ENCODE results near the gene CD5L. TPM values are rescaled to one million over a fixed set of nuclear protein-coding genes. Genes with fewer than 3 reads are reported as not detected.

CD5L gene
- total RNA-seq, 1 donor from 2014 or later = not detected

- Histone ChIP-seq H3K36me3 (ENCODE audit: control insufficient read depth, insufficient read depth, low read length) (no peaks in the 10 kb centered on the region), H3K4me3 (ENCODE audit: low read depth, low read length) (no peak overlapping the region), H3K27me3 (ENCODE audit: control insufficient read depth, insufficient read depth, low read length) (no peaks in the 10 kb centered on the region)
- no peak for DNase-seq (ENCODE audit: low read depth)
- TF ChIP-seq, protein P1, sequence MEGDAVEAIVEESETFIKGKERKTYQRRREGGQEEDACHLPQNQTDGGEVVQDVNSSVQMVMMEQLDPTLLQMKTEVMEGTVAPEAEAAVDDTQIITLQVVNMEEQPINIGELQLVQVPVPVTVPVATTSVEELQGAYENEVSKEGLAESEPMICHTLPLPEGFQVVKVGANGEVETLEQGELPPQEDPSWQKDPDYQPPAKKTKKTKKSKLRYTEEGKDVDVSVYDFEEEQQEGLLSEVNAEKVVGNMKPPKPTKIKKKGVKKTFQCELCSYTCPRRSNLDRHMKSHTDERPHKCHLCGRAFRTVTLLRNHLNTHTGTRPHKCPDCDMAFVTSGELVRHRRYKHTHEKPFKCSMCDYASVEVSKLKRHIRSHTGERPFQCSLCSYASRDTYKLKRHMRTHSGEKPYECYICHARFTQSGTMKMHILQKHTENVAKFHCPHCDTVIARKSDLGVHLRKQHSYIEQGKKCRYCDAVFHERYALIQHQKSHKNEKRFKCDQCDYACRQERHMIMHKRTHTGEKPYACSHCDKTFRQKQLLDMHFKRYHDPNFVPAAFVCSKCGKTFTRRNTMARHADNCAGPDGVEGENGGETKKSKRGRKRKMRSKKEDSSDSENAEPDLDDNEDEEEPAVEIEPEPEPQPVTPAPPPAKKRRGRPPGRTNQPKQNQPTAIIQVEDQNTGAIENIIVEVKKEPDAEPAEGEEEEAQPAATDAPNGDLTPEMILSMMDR (IDR thresholded peaks at IDR 0.05; ENCODE audit: insufficient read depth, low read length, poor library complexity, severe bottlenecking) = no peak
Measured at GRCh38 chr1:157829711-157830110, 11.9 kb downstream of the CD5L start.

GRCh38 chr1:157829210-157829609, 12.4 kb downstream of the CD5L start:
- Histone ChIP-seq H3K4me3 (ENCODE audit: low read depth, low read length) (no peak overlapping the region), H3K36me3 (ENCODE audit: control insufficient read depth, insufficient read depth, low read length) (no peaks in the 10 kb centered on the region), H3K27me3 (ENCODE audit: control insufficient read depth, insufficient read depth, low read length) (no peaks in the 10 kb centered on the region)
- TF ChIP-seq, protein P1 (IDR thresholded peaks at IDR 0.05; ENCODE audit: insufficient read depth, low read length, poor library complexity, severe bottlenecking) = no peak
- DNase-seq (ENCODE audit: low read depth) = no peak

DNA sequence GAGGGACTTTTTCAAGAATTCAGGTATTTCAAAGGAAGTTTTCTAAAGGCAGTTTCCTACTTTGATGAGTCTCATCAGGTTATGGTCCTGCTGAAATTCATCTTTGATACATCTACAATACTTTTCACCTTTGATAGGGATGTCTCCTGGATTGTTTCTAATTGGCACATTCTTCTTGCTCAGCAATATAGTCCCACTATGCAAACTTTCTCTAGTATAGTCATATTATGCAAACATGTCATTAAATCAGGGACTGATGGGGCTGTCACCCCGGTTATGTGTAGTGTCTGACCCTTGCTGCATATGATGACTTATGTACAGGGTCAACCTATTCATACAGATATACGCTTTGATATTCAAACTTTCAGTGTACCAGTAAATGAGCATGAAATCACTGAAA, 21.3 kb downstream of the CD5L start:
- TF ChIP-seq, protein P1 (IDR thresholded peaks at IDR 0.05; ENCODE audit: insufficient read depth, low read length, poor library complexity, severe bottlenecking) = no peak
- no peak for DNase-seq (ENCODE audit: low read depth)
- Histone ChIP-seq H3K36me3 (ENCODE audit: control insufficient read depth, insufficient read depth, low read length) (no peaks in the 10 kb centered on the region), H3K4me3 (ENCODE audit: low read depth, low read length) (no peak overlapping the region), H3K27me3 (ENCODE audit: control insufficient read depth, insufficient read depth, low read length) (no peaks in the 10 kb centered on the region)

DNA sequence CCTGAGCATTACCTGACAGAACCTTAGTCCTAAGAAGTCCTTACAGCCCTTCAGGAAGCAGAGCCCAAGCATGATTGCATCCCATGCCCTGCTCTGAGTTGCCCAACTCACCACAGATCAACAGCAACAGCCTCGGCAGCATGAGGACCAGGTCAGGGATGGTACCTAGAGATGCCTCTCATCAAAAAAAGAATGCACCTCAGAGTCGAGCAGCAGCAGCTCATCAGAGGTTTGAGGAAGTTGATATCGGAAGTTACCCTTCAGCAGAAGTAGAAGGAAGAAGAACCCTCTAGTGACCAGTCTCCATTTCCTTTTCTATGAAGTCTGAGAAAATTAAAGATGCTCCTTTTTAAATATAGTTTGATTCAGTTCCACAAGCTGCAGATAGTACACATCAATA, 21.7 kb downstream of the CD5L start, which contains the start of gene FCRL1:
Gene FCRL1 (minus strand): TSS at position 225 of the 400 bp plus-strand sequence. CDS start 83 bp downstream, at position 142.
- Histone ChIP-seq H3K36me3 (ENCODE audit: control insufficient read depth, insufficient read depth, low read length) (no peaks in the 10 kb centered on the region), H3K27me3 (ENCODE audit: control insufficient read depth, insufficient read depth, low read length) (no peaks in the 10 kb centered on the region), H3K4me3 (ENCODE audit: low read depth, low read length) (no peak within 1 kb of the TSS)
- DNase-seq (ENCODE audit: low read depth) = no peak
- TF ChIP-seq, protein P1 (IDR thresholded peaks at IDR 0.05; ENCODE audit: insufficient read depth, low read length, poor library complexity, severe bottlenecking) = no peak

DNA sequence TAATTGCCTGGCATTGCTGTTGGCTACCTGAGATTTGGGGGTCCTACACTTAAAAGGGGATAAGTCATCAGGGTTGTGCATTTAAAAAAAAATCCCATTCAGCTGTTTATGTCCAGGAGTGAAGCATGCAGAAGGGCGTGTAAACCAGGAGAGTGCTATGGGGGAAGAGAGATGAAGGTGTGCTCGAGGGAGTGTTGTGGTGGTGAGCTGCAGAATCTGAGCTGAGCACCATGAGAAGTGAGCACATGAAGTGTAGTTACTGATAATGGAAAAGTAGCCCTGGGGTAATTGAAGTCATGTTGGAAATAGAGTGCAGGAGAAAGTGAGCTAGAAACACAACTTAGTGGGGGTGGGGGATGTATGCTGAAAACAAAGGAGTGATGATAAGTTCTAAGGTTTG, 22.4 kb downstream of the CD5L start:
- H3K36me3 ChIP-seq (ENCODE audit: control insufficient read depth, insufficient read depth, low read length) = no peaks in the 10 kb centered on the region
- DNase-seq (ENCODE audit: low read depth) = no peak
- no peak overlapping the region for H3K4me3 ChIP-seq (ENCODE audit: low read depth, low read length)
- TF ChIP-seq, protein P1 (IDR thresholded peaks at IDR 0.05; ENCODE audit: insufficient read depth, low read length, poor library complexity, severe bottlenecking) = no peak
- H3K27me3 ChIP-seq (ENCODE audit: control insufficient read depth, insufficient read depth, low read length) = no peaks in the 10 kb centered on the region

GRCh38 chr1:157813269-157813668, 28.3 kb downstream of the CD5L start:
- TF ChIP-seq, protein P1 (IDR thresholded peaks at IDR 0.05; ENCODE audit: insufficient read depth, low read length, poor library complexity, severe bottlenecking) = no peak
- Histone ChIP-seq H3K4me3 (ENCODE audit: low read depth, low read length) (no peak overlapping the region), H3K36me3 (ENCODE audit: control insufficient read depth, insufficient read depth, low read length) (no peaks in the 10 kb centered on the region), H3K27me3 (ENCODE audit: control insufficient read depth, insufficient read depth, low read length) (no peaks in the 10 kb centered on the region)
- DNase-seq (ENCODE audit: low read depth) = no peak
